Sigmoid colon (tissue), 3 donors: ENCODE results near the gene CCDC57.

Experiments used
- POLR2A ChIP-seq, 2 donors: fragments of 450-650 bp; IDR thresholded peaks; one replicate each; pipeline ENCODE4 v1.6.1; 2016; ENCODE audit warnings: antibody characterized with exemption in 2 of 2, mild to moderate bottlenecking in 2 of 2, moderate library complexity in 2 of 2
- TF ChIP-seq, protein P1 (sequence below), 4 experiments: fragments of 450-650 bp in 3 of 4; fragments of 200-600 bp in 1 of 4; IDR thresholded peaks; one replicate each; pipeline ENCODE4 v1.5.1; 2016 to 2019; ENCODE audit warnings: antibody characterized with exemption in 4 of 4, mild to moderate bottlenecking in 3 of 4, moderate library complexity in 2 of 4

DNA sequence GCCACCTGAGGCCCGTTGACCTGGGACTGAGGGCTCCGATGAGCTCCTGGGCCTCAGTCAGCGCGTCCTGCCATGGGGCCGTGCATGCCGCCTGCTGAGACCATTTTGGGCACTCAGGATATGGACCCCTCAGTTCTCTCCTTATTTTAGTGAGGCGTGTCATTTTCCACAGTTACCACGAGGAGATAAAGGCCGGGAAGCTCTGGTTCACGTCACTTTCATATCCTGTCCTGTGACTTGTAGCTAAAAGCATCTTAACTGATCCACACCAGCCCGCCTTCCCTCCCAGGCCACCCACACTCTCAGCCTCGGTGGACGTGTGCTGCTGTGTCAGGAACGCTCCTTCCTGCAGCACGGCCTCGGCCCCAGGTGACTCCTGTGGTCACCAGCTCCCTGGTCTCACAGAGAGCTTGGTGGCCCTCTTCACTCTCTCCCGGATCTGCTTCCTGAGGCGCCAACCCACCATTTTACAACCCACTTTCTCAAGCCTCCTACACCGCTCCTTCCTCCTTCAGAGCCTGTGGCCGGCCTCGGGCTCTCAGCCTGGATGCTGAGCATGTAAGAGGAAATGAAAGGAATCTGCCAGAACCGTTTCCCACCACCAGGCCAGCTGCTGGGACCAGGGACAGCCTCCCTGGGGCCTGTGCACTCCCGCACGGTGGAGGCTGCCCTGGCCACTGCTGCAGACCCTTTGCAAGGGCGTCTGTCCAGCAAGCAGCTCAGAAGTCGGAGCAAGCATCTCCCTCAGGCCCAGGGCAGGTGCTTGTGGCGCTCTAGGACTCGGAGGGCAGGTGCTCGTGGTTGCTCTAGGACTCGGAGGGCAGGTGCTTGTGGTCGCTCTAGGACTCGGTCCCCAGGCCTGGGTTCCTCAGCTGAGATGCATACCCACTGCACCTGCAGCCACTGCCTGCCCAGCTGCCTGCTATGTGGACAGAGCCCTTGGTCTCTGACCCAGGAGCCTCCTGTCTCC, 90.7 kb downstream of the CCDC57 start:
- TF ChIP-seq, protein P1, sequence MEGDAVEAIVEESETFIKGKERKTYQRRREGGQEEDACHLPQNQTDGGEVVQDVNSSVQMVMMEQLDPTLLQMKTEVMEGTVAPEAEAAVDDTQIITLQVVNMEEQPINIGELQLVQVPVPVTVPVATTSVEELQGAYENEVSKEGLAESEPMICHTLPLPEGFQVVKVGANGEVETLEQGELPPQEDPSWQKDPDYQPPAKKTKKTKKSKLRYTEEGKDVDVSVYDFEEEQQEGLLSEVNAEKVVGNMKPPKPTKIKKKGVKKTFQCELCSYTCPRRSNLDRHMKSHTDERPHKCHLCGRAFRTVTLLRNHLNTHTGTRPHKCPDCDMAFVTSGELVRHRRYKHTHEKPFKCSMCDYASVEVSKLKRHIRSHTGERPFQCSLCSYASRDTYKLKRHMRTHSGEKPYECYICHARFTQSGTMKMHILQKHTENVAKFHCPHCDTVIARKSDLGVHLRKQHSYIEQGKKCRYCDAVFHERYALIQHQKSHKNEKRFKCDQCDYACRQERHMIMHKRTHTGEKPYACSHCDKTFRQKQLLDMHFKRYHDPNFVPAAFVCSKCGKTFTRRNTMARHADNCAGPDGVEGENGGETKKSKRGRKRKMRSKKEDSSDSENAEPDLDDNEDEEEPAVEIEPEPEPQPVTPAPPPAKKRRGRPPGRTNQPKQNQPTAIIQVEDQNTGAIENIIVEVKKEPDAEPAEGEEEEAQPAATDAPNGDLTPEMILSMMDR (IDR thresholded peaks at IDR 0.05), result no peak
- TF ChIP-seq POLR2A (IDR thresholded peaks at IDR 0.05), result no peak
